Measurements from ENCODE around the gene MYO9A.

DNA sequence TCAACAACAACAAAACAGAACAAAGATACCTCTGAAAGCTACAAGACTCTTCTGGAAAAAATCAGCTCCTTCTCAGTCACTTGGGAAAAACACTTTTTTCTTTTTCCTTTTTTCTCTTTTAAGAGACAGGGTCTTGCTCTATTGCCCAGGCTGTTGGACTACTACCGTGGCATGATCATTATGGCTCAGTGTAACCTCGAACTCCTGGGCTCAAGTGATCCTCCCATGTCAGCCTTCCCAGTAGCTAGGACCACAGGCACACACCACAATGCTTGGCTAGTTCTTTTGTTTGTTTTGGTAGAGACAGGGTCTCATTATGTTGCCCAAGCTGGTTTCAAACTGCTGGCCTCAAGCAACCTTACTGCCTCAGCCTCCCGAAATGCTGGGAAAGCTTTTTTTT, 12.8 kb downstream of the MYO9A start:
- no peak for TF ChIP-seq POLR2A (IDR thresholded peaks at IDR 0.05)
- TF ChIP-seq, protein P1, sequence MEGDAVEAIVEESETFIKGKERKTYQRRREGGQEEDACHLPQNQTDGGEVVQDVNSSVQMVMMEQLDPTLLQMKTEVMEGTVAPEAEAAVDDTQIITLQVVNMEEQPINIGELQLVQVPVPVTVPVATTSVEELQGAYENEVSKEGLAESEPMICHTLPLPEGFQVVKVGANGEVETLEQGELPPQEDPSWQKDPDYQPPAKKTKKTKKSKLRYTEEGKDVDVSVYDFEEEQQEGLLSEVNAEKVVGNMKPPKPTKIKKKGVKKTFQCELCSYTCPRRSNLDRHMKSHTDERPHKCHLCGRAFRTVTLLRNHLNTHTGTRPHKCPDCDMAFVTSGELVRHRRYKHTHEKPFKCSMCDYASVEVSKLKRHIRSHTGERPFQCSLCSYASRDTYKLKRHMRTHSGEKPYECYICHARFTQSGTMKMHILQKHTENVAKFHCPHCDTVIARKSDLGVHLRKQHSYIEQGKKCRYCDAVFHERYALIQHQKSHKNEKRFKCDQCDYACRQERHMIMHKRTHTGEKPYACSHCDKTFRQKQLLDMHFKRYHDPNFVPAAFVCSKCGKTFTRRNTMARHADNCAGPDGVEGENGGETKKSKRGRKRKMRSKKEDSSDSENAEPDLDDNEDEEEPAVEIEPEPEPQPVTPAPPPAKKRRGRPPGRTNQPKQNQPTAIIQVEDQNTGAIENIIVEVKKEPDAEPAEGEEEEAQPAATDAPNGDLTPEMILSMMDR (IDR thresholded peaks at IDR 0.05): no peak

Measured in heart left ventricle (tissue), 13 donors.